HG03520 (cell line): Measurements from ENCODE around the gene USP43.
"Not testable (repeated sequence)": the region's sequence is repeated elsewhere in the genome, so short reads cannot be mapped to it uniquely, and the experiment has no call there.

Experiments used
- ATAC-seq: cut with Tn5 transposase; IDR thresholded peaks from one replicate; pipeline ENCODE4 v1.9.1; 2021; ENCODE audit warnings: mild to moderate bottlenecking, moderate library complexity; ENCODE audit not compliant: unreplicated experiment

The USP43 gene

GRCh38 chr17:9644910-9645751 is at the start of gene USP43:
Gene USP43 (plus strand): TSS chr17:9645517. CDS start chr17:9645633, 116 bp downstream.
- ATAC-seq = no peak

GRCh38 chr17:9597638-9598037 is 47.7 kb upstream of the USP43 start:
- ATAC-seq = not testable (repeated sequence)

GRCh38 chr17:9598661-9599060 is 46.7 kb upstream of the USP43 start:
- no peak for ATAC-seq

- not testable (repeated sequence) for ATAC-seq
These were observed 40.7 kb upstream of the USP43 start for GRCh38 chr17:9604583-9604982.

- no peak for ATAC-seq
These were observed 38.9 kb upstream of the USP43 start for GRCh38 chr17:9606453-9606852.

GRCh38 chr17:9607058-9607457 is 38.3 kb upstream of the USP43 start:
- ATAC-seq = not testable (repeated sequence)

- no peak for ATAC-seq
These were observed 33.8 kb upstream of the USP43 start for GRCh38 chr17:9611557-9611956.

GRCh38 chr17:9612006-9612405 is 33.3 kb upstream of the USP43 start:
- ATAC-seq = no peak

- no peak for ATAC-seq
These were observed 29.8 kb upstream of the USP43 start for GRCh38 chr17:9615486-9615885.

GRCh38 chr17:9622961-9623360 is 22.4 kb upstream of the USP43 start:
- ATAC-seq = no peak

GRCh38 chr17:9628509-9628908 is 16.8 kb upstream of the USP43 start:
- no peak for ATAC-seq

GRCh38 chr17:9632741-9633140 is 12.6 kb upstream of the USP43 start:
- ATAC-seq = no peak

GRCh38 chr17:9635340-9635739 is 10.0 kb upstream of the USP43 start:
- no peak for ATAC-seq

- no peak for ATAC-seq
These were observed 8.8 kb upstream of the USP43 start for GRCh38 chr17:9636501-9636900.

GRCh38 chr17:9640388-9640787 is 4.9 kb upstream of the USP43 start:
- ATAC-seq = not testable (repeated sequence)

- no peak for ATAC-seq
These were observed 1.7 kb upstream of the USP43 start for GRCh38 chr17:9643611-9644010.

GRCh38 chr17:9645851-9646545 is 681 bp downstream of the USP43 start:
- ATAC-seq = no peak

- ATAC-seq = no peak
These were observed 1.2 kb downstream of the USP43 start for GRCh38 chr17:9646546-9646885.

- no peak for ATAC-seq
These were observed 1.7 kb downstream of the USP43 start for GRCh38 chr17:9647014-9647413.

- ATAC-seq = no peak
These were observed 3.3 kb downstream of the USP43 start for GRCh38 chr17:9648521-9649110.

- ATAC-seq = no peak
These were observed 13.4 kb downstream of the USP43 start for GRCh38 chr17:9658593-9659211.
